ENCODE data around the gene CAMP. TPM values are rescaled to one million over a fixed set of nuclear protein-coding genes. Genes with fewer than 3 reads are reported as not detected.
A peak's percentile ranks its signal among the peaks of the same experiment; 100 is the strongest.

Gene CAMP
- total and polyA plus RNA-seq, 12 donors: 0.17 to 0.67 (median 0.56) TPM; not detected in 9

DNA sequence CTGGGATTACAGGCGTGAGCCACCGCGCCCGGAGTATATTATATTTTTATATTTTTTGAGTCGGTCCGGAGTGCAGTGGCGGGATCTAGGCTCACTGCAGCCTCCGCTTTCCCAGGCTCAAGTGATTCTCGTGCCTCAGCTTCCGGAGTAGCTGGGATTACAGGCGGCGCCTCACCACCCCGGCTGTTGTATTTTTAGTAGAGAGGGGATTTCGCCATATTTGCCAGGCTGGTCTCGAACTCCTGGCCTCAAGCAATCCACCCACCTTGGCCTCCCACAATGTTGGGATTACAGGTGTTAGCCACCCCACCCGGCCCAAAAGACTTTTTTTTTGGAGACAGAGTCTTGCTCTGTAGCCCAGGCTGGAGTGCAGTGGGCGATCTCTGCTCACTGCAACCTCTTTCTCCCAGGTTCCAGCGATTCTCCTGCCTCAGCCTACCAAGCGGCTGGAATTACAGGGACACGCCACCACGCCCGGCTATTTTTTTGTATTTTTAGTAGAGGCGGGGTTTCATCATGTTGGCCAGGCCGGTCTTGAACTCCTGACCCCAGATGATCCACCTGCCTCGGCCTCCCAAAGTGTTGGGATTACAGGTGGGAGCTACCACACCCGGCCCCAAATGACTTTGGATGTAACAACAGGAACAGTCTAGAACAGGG, 18.6 kb downstream of the CAMP start:
- Histone ChIP-seq H3K27me3 (no peaks in the 10 kb centered on the region), H3K9me3 (replicated peaks in 1 of 3) (no peaks in the 10 kb centered on the region), H3K4me3 (peak overlapping the region in 2 of 4 donors; percentile 77 to 79), H3K27ac (peak overlapping the region; percentile 80 to 93 (median 90)), H3K4me1 (replicated peaks in 1 of 2) (peaks cover 2 to 32% of the 10 kb centered on the region in 2 donors), H3K36me3 (replicated peaks in 1 of 2) (no peaks in the 10 kb centered on the region)
- intact Hi-C loops (cut with DNase I): no loop called here
- DNase-seq: peak in 1 of 7 donors; percentile 16
- no peak for TF ChIP-seq POLR2A (IDR thresholded peaks at IDR 0.05)
- TF ChIP-seq, protein P1, sequence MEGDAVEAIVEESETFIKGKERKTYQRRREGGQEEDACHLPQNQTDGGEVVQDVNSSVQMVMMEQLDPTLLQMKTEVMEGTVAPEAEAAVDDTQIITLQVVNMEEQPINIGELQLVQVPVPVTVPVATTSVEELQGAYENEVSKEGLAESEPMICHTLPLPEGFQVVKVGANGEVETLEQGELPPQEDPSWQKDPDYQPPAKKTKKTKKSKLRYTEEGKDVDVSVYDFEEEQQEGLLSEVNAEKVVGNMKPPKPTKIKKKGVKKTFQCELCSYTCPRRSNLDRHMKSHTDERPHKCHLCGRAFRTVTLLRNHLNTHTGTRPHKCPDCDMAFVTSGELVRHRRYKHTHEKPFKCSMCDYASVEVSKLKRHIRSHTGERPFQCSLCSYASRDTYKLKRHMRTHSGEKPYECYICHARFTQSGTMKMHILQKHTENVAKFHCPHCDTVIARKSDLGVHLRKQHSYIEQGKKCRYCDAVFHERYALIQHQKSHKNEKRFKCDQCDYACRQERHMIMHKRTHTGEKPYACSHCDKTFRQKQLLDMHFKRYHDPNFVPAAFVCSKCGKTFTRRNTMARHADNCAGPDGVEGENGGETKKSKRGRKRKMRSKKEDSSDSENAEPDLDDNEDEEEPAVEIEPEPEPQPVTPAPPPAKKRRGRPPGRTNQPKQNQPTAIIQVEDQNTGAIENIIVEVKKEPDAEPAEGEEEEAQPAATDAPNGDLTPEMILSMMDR (IDR thresholded peaks at IDR 0.05): no peak
- WGBS, 4 donors: 48 to 72% (median 54%) methylated on average over 23 to 26 of the region's 26 CpGs

DNA sequence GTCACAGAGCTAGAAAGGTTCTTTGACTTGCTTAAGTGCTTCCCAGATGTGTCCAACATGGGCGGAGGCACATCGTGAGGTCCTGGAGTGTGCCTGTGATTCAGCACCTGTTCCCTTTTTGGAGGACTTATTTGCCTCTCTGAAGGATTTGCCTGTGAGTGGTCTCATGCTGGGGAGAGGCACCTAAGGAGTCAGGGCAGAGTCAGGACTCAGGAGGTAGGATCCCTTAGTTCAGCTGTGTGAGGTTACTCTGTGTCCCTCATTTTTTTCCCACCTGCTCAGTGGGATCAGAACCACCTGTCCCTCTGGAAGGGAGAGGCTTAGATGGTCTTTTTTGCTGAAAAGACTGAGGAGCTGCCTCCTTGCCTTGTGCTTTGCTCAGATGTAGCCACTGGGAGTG, 20.6 kb downstream of the CAMP start:
- H3K27me3 ChIP-seq: no peaks in the 10 kb centered on the region
- intact Hi-C loops (cut with DNase I): no loop called here
- H3K9me3 ChIP-seq (replicated peaks in 1 of 3): no peaks in the 10 kb centered on the region
- no peaks in the 10 kb centered on the region for H3K36me3 ChIP-seq (replicated peaks in 1 of 2)
- H3K4me1 ChIP-seq (replicated peaks in 1 of 2): peaks cover 12 to 36% of the 10 kb centered on the region in 2 donors
- no peak overlapping the region for H3K4me3 ChIP-seq
- H3K27ac ChIP-seq: peak overlapping the region in 2 of 5 donors; percentile 34 to 36
- peak in 1 of 7 donors; percentile 7 for DNase-seq
- 83 to 95% (median 92%) methylated on average over 2 of the region's 2 CpGs for WGBS, 4 donors
- TF ChIP-seq, protein P1 (IDR thresholded peaks at IDR 0.05): no peak
- TF ChIP-seq POLR2A (IDR thresholded peaks at IDR 0.05): no peak

DNA sequence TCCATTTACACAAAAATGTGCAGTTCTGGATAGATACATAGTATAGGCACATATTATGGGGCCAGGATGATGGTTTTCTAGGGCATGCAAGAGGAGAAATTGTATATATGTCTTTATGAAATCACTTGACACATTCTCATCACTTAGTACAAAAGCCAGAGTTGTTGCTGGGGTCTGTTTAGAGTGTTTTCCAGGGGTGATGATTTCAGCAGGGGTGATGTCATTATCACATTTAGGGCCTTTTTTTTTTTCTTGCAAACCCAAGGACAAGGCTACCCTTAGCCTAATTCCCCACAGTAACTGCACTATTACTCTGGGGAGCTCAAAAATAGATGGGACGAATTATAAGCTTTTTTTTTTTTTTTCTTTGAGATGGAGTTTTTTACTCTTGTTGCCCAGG, 21.2 kb downstream of the CAMP start:
- 27 to 52% (median 42%) methylated on average over 1 of the region's 1 CpG for WGBS, 4 donors
- no peaks in the 10 kb centered on the region for H3K9me3 ChIP-seq (replicated peaks in 1 of 3)
- peaks cover 12 to 36% of the 10 kb centered on the region in 2 donors for H3K4me1 ChIP-seq (replicated peaks in 1 of 2)
- TF ChIP-seq POLR2A (IDR thresholded peaks at IDR 0.05): no peak
- TF ChIP-seq, protein P1 (IDR thresholded peaks at IDR 0.05): no peak
- no peaks in the 10 kb centered on the region for H3K36me3 ChIP-seq (replicated peaks in 1 of 2)
- H3K4me3 ChIP-seq: no peak overlapping the region
- no peaks in the 10 kb centered on the region for H3K27me3 ChIP-seq
- peak overlapping the region in 1 of 5 donors; percentile 34 for H3K27ac ChIP-seq
- DNase-seq: peak in 1 of 7 donors; percentile 6
- intact Hi-C loops (cut with DNase I): no loop called here

DNA sequence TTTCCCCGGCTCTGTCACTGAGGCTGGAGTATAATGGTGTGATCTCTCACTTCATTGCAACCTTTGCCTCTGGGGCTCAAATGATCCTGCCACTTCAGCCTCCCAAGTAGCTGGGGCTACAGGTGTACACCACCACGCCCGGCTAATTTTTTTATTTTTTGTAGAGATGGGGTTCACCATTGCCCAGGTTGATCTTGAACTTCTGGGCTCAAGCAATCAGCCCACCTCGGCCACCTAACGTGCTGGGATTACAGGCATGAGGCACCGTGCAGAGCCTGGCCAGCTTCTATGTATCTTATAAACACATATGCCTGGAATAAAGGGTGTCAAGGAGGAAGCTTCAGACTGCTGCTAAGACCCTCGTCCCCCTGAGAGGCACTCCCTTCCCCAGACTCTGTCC, 21.8 kb downstream of the CAMP start:
- intact Hi-C loops (cut with DNase I): no loop called here
- H3K4me3 ChIP-seq: no peak overlapping the region
- peaks cover 12 to 36% of the 10 kb centered on the region in 2 donors for H3K4me1 ChIP-seq (replicated peaks in 1 of 2)
- TF ChIP-seq, protein P1 (IDR thresholded peaks at IDR 0.05): no peak
- no peak for TF ChIP-seq POLR2A (IDR thresholded peaks at IDR 0.05)
- no peaks in the 10 kb centered on the region for H3K36me3 ChIP-seq (replicated peaks in 1 of 2)
- no peaks in the 10 kb centered on the region for H3K27me3 ChIP-seq
- 89 to 100% (median 97%) methylated on average over 7 of the region's 7 CpGs for WGBS, 4 donors
- H3K27ac ChIP-seq: no peak overlapping the region
- peak in 1 of 7 donors; percentile 3 for DNase-seq
- H3K9me3 ChIP-seq (replicated peaks in 1 of 3): no peaks in the 10 kb centered on the region

Data from adrenal gland (tissue), 12 donors.